ENCODE results near the gene NRXN3.

Gene NRXN3

DNA sequence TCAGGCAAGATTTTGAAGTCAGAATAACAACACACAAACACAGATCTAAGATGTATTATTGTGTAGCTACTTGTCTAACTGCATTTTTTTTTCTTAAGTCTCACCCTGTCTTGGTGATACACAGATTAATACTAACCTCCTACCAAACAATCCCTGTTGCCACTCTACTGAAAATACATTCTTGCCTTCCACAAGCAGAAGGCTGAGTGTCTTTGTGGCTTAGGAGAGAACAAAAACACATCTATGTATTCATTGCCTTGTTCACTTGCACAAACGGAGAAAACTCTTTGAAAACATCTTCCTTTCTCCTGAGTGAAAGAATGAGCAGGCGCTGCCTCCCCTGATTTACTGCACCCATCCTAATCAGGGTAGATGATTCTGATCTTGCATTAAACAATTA, 1398.9 kb downstream of the NRXN3 start (continued):
- TF ChIP-seq, protein P1, sequence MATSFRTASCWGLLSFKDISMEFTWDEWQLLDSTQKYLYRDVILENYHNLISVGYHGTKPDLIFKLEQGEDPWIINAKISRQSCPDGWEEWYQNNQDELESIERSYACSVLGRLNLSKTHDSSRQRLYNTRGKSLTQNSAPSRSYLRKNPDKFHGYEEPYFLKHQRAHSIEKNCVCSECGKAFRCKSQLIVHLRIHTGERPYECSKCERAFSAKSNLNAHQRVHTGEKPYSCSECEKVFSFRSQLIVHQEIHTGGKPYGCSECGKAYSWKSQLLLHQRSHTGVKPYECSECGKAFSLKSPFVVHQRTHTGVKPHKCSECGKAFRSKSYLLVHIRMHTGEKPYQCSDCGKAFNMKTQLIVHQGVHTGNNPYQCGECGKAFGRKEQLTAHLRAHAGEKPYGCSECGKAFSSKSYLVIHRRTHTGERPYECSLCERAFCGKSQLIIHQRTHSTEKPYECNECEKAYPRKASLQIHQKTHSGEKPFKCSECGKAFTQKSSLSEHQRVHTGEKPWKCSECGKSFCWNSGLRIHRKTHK (tag by site-specific recombination; IDR thresholded peaks at IDR 0.05) = no peak
- no peak for TF ChIP-seq SCRT1 (tag by site-specific recombination; IDR thresholded peaks at IDR 0.05; ENCODE audit: borderline replicate concordance)
- TF ChIP-seq SALL2 (tag by site-specific recombination; IDR thresholded peaks at IDR 0.05; ENCODE audit: borderline replicate concordance) = no peak

DNA sequence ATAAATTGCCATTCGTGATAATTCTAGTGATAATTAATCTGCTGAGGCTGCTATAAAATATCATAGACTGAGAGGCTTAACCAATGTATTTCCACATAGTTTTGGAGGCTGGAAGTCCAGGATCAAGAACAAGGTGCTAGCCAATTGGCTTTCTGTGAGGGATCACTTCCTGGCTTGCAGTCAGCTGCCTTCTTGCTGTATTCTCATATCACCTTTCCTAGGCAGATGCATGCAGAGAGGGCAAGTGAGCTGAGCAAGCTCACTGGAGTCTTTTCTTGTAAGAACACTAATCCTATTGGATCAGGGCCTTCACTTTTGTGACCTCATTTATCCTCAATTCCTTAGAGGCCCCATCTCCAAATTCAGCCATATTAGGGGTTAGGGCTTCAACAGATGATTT, 1400.5 kb downstream of the NRXN3 start:
- ChIA-PET CTCF (no interaction called here), POLR2A (no interaction called here)
- Histone ChIP-seq H3K36me3 (ENCODE audit: control insufficient read depth in 2 of 2, insufficient read depth in 1 of 2, low read length in 2 of 2) (no peaks in the 10 kb centered on the region), H3K4me1 (ENCODE audit: control insufficient read depth, insufficient read depth, low read length) (peaks cover 7% of the 10 kb centered on the region; the same call in 1 of the 2 replicates), H3K27ac (ENCODE audit: extremely low read depth, low read depth, low read length) (no peak overlapping the region), H3K9me3 (ENCODE audit: control insufficient read depth, insufficient read depth, low read depth, low read length) (no peaks in the 10 kb centered on the region), H3K4me3 (ENCODE audit: low read depth, low read length) (no peak overlapping the region)
- TF ChIP-seq ZNF707 (tag by site-specific recombination; IDR thresholded peaks at IDR 0.05) = no peak
- TF ChIP-seq ZBTB48 (tag by site-specific recombination; IDR thresholded peaks at IDR 0.05) = no peak
- TF ChIP-seq ZNF416 (tag by site-specific recombination; IDR thresholded peaks at IDR 0.05) = no peak
- no peak for TF ChIP-seq ZNF623 (tag by site-specific recombination; IDR thresholded peaks at IDR 0.05)
- TF ChIP-seq, protein P2, sequence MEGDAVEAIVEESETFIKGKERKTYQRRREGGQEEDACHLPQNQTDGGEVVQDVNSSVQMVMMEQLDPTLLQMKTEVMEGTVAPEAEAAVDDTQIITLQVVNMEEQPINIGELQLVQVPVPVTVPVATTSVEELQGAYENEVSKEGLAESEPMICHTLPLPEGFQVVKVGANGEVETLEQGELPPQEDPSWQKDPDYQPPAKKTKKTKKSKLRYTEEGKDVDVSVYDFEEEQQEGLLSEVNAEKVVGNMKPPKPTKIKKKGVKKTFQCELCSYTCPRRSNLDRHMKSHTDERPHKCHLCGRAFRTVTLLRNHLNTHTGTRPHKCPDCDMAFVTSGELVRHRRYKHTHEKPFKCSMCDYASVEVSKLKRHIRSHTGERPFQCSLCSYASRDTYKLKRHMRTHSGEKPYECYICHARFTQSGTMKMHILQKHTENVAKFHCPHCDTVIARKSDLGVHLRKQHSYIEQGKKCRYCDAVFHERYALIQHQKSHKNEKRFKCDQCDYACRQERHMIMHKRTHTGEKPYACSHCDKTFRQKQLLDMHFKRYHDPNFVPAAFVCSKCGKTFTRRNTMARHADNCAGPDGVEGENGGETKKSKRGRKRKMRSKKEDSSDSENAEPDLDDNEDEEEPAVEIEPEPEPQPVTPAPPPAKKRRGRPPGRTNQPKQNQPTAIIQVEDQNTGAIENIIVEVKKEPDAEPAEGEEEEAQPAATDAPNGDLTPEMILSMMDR (tag by site-specific recombination; IDR thresholded peaks at IDR 0.05) = no peak
- TF ChIP-seq ZNF768 (tag by site-specific recombination; IDR thresholded peaks at IDR 0.05) = no peak
- no peak for TF ChIP-seq MYNN (tag by site-specific recombination; IDR thresholded peaks at IDR 0.05; ENCODE audit: borderline replicate concordance)
- no peak for TF ChIP-seq GLI4 (tag by site-specific recombination; IDR thresholded peaks at IDR 0.05)
- TF ChIP-seq ZNF423 (tag by site-specific recombination; IDR thresholded peaks at IDR 0.05) = no peak
- no peak for TF ChIP-seq ZNF37A (tag by site-specific recombination; IDR thresholded peaks at IDR 0.05)
- no peak for TF ChIP-seq ZNF112 (tag by site-specific recombination; IDR thresholded peaks at IDR 0.05)
- TF ChIP-seq KLF7 (tag by site-specific recombination; IDR thresholded peaks at IDR 0.05; ENCODE audit: borderline replicate concordance) = no peak
- no peak for TF ChIP-seq ZEB2 (tag by site-specific recombination; IDR thresholded peaks at IDR 0.05)
- no peak for TF ChIP-seq ZNF510 (tag by site-specific recombination; IDR thresholded peaks at IDR 0.05; ENCODE audit: insufficient replicate concordance)
- TF ChIP-seq, protein P3, sequence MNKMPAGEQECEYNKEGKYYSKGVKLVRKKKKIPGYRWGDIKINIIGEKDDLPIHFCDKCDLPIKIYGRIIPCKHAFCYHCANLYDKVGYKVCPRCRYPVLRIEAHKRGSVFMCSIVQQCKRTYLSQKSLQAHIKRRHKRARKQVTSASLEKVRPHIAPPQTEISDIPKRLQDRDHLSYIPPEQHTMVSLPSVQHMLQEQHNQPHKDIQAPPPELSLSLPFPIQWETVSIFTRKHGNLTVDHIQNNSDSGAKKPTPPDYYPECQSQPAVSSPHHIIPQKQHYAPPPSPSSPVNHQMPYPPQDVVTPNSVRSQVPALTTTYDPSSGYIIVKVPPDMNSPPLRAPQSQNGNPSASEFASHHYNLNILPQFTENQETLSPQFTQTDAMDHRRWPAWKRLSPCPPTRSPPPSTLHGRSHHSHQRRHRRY (tag by site-specific recombination; IDR thresholded peaks at IDR 0.05) = no peak
- no peak for TF ChIP-seq ZNF394 (tag by site-specific recombination; IDR thresholded peaks at IDR 0.05; ENCODE audit: borderline replicate concordance)
- no peak for TF ChIP-seq ZFHX2 (tag by site-specific recombination; conservative IDR thresholded peaks at IDR 0.05)
- no peak for TF ChIP-seq ZNF747 (tag by site-specific recombination; IDR thresholded peaks at IDR 0.05)
- no peak for TF ChIP-seq ZNF621 (tag by site-specific recombination; IDR thresholded peaks at IDR 0.05)
- TF ChIP-seq ZNF23 (tag by site-specific recombination; IDR thresholded peaks at IDR 0.05; ENCODE audit: borderline replicate concordance) = no peak
